HG03469 (cell line): ENCODE results near the gene ASAP2.

ENCODE experiments used
- ATAC-seq: cut with Tn5 transposase; IDR thresholded peaks from one replicate; pipeline ENCODE4 v1.9.1; 2021; ENCODE audit warnings: mild to moderate bottlenecking, moderate library complexity, moderate number of reproducible peaks; ENCODE audit not compliant: unreplicated experiment

Gene ASAP2

GRCh38 chr2:9418746-9419145 is 212.1 kb downstream of the ASAP2 start:
- ATAC-seq = no peak

DNA sequence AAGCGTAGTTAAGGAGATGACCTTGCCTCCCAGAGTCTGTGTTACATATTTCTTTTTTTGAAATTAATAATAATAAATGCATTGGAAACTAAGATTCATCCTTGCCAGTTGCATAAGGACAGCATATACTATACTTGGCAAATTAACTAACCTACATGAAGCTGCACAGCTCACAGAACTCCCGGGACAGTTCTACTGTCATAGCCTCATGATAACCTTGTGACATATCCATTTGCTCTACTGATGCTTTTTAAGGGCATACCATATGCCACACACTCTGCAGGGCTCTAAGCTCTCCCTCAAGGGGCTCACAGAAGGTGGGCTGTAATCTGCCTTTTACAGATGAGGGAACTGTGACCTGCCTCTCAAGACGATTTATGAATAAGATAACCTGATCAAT is 212.9 kb downstream of the ASAP2 start:
- no peak for ATAC-seq

GRCh38 chr2:9420495-9420894 is 213.9 kb downstream of the ASAP2 start:
- no peak for ATAC-seq

- ATAC-seq = peak; percentile 19
These were observed 215.9 kb downstream of the ASAP2 start for GRCh38 chr2:9422321-9423099.

- ATAC-seq = peak; percentile 51
These were observed 216.7 kb downstream of the ASAP2 start, which contains the start of the genes CPSF3 and ITGB1BP1 for GRCh38 chr2:9423100-9423921. CPSF3 (plus strand) TSS chr2:9423654; CDS start chr2:9423774, 120 bp downstream. ITGB1BP1 (minus strand) TSS chr2:9423528; CDS start chr2:9418697, 4,831 bp downstream.

GRCh38 chr2:9423922-9424272 is 217.3 kb downstream of the ASAP2 start:
- peak; percentile 1 for ATAC-seq

GRCh38 chr2:9424447-9425164 is 218.0 kb downstream of the ASAP2 start:
- no peak for ATAC-seq

GRCh38 chr2:9428965-9429577 is 222.5 kb downstream of the ASAP2 start:
- no peak for ATAC-seq

GRCh38 chr2:9430316-9431293 is 224.0 kb downstream of the ASAP2 start:
- no peak for ATAC-seq

DNA sequence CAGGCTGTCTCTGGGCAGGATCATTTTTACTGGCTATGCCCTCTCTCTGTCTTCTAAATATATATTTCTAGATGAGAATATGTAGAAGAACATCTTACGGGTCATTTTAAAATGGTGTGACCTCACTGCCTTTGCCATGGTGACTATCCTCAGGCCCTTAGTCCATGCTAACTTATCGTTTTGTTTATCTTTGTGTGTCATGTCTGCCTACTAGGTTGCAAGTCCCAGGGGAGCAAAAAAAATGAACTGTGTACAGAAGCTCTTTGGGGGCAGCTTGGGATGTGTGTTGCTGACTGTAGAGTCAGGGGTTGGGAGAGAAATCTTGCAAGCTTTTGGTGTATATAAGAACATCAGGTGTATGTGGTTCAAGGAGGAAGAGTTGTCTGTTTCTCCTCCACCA is 227.9 kb downstream of the ASAP2 start:
- ATAC-seq = no peak

GRCh38 chr2:9439536-9439935 is 232.9 kb downstream of the ASAP2 start:
- no peak for ATAC-seq

DNA sequence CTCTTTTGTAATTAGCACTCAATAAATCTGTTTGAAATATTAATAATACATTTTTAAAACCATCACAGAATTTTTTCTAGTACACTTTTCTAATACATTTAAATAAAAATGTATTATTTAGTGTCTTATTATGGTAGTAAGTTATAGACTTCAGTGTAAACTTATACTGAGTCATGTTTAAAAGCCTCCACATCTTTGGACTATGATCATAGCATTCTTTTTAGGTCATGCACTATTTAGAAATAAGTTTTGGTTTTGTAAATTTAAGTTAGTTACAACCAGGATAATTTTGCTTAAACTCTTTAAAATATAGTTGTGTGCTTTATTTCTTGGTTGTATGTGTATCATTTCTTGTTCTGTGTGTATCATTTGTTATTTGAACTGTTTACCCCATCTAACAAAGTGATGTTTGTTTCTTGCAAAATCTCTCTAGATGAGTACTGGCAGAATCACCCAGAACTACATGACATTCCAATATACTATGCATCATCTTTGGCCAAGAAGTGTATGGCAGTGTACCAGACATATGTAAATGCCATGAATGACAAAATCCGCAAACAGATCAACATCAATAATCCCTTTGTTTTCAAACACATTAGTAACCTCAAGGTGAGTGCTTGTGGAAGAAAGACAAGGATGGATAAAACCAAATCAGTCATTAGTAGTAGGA is 233.6 kb downstream of the ASAP2 start:
- no peak for ATAC-seq

GRCh38 chr2:9441556-9441955 is 234.9 kb downstream of the ASAP2 start:
- ATAC-seq = no peak

GRCh38 chr2:9443526-9443925 is 236.9 kb downstream of the ASAP2 start:
- no peak for ATAC-seq

DNA sequence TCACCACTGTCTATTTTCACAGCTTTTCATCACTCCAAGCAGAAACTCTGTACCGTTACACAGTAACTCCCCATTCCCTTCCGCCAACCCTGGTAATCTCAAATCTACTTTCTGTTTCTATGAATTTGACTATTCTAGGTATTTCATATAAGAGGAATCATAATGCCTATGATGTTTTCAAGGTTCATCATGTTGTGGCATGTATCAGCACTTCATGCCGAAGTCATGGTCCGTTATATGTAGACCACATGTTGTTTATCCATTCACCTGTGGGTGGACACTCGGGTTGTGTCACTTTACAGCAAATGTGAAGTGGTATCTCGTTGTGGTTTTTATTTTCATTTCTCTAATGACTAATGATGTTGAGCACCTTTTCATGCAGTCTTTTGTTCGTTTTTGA is 238.5 kb downstream of the ASAP2 start:
- no peak for ATAC-seq

GRCh38 chr2:9451231-9451630 is 244.6 kb downstream of the ASAP2 start:
- no peak for ATAC-seq
